ENCODE results near the gene GTSE1.

GRCh38 chr22:46296257-46297150 lies at the start of gene GTSE1:
- TF ChIP-seq, protein P1, sequence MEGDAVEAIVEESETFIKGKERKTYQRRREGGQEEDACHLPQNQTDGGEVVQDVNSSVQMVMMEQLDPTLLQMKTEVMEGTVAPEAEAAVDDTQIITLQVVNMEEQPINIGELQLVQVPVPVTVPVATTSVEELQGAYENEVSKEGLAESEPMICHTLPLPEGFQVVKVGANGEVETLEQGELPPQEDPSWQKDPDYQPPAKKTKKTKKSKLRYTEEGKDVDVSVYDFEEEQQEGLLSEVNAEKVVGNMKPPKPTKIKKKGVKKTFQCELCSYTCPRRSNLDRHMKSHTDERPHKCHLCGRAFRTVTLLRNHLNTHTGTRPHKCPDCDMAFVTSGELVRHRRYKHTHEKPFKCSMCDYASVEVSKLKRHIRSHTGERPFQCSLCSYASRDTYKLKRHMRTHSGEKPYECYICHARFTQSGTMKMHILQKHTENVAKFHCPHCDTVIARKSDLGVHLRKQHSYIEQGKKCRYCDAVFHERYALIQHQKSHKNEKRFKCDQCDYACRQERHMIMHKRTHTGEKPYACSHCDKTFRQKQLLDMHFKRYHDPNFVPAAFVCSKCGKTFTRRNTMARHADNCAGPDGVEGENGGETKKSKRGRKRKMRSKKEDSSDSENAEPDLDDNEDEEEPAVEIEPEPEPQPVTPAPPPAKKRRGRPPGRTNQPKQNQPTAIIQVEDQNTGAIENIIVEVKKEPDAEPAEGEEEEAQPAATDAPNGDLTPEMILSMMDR (IDR thresholded peaks at IDR 0.05 in 8 of 11, conservative IDR thresholded peaks at IDR 0.05 in 3 of 11) = peak in 8 of 11 experiments; percentile 13 to 56 (median 48)
- TF ChIP-seq POLR2AphosphoS5 (IDR thresholded peaks at IDR 0.05) = peak; percentile 94 to 95 (median 94)
- TF ChIP-seq POLR2A (IDR thresholded peaks at IDR 0.05) = peak in 1 of 3 donors; percentile 31
